ENCODE measurements around the gene SPESP1. TPM values are rescaled to one million over a fixed set of nuclear protein-coding genes. Genes with fewer than 3 reads are reported as not detected.

Gene SPESP1
- total and polyA plus RNA-seq, 2 experiments from 2014 or later = not detected

- no peaks in the 10 kb centered on the region for H3K4me1 ChIP-seq (ENCODE audit: insufficient read depth)
- no peaks in the 10 kb centered on the region; the same call in 2 of the 3 replicates for H3K9me3 Mint-ChIP-seq
- no peaks in the 10 kb centered on the region for H3F3A ChIP-seq (replicated peaks; ENCODE audit: low read depth)
- H3K27ac ChIP-seq (ENCODE audit: low read depth) = no peak overlapping the region
- no peaks in the 10 kb centered on the region for H3K4me1 Mint-ChIP-seq
- DNase-seq (ENCODE audit: low spot score) (no peak), ATAC-seq (no peak)
- H4K20me1 ChIP-seq (replicated peaks; ENCODE audit: insufficient read depth) = no peaks in the 10 kb centered on the region
- H2AFZ ChIP-seq = no peak overlapping the region
- no peak overlapping the region for H3K4me2 ChIP-seq
- H3K4me3 ChIP-seq = no peak overlapping the region
- no peak overlapping the region for H3K4me3 Mint-ChIP-seq
- H3K27me3 ChIP-seq (ENCODE audit: insufficient read depth) = no peaks in the 10 kb centered on the region
- H3K27ac Mint-ChIP-seq = no peak overlapping the region
- no peaks in the 10 kb centered on the region; the same call in 1 of the 2 replicates for H3K9me2 ChIP-seq (ENCODE audit: insufficient read depth)
- H3K27me3 Mint-ChIP-seq (ENCODE audit: insufficient read depth, low read depth, poor library complexity) = no peaks in the 10 kb centered on the region
- no peaks in the 10 kb centered on the region for H3K36me3 Mint-ChIP-seq (ENCODE audit: low read depth)
- no peaks in the 10 kb centered on the region for H3K36me3 ChIP-seq (ENCODE audit: insufficient read depth)
- TF ChIP-seq ETS1 (IDR thresholded peaks at IDR 0.05) (no peak), NANOG (IDR thresholded peaks at IDR 0.05; ENCODE audit: borderline replicate concordance) (no peak)
- H3K79me2 ChIP-seq (replicated peaks; ENCODE audit: insufficient read depth) = no peaks in the 10 kb centered on the region
These were observed 34.1 kb upstream of the SPESP1 start for GRCh38 chr15:68896178-68896577.

GRCh38 chr15:68897016-68897415 lies 33.3 kb upstream of the SPESP1 start:
- H3K36me3 ChIP-seq (ENCODE audit: insufficient read depth) = no peaks in the 10 kb centered on the region
- H2AFZ ChIP-seq = no peak overlapping the region
- H4K20me1 ChIP-seq (replicated peaks; ENCODE audit: insufficient read depth) = no peaks in the 10 kb centered on the region
- H3K27ac Mint-ChIP-seq = no peak overlapping the region
- ATAC-seq (no peak), DNase-seq (ENCODE audit: low spot score) (no peak)
- H3K79me2 ChIP-seq (replicated peaks; ENCODE audit: insufficient read depth) = no peaks in the 10 kb centered on the region
- H3K9me3 Mint-ChIP-seq = no peaks in the 10 kb centered on the region; the same call in 2 of the 3 replicates
- no peak overlapping the region for H3K4me2 ChIP-seq
- H3K4me1 ChIP-seq (ENCODE audit: insufficient read depth) = no peaks in the 10 kb centered on the region
- H3K27me3 Mint-ChIP-seq (ENCODE audit: insufficient read depth, low read depth, poor library complexity) = no peaks in the 10 kb centered on the region
- no peaks in the 10 kb centered on the region; the same call in 1 of the 2 replicates for H3K9me2 ChIP-seq (ENCODE audit: insufficient read depth)
- no peak overlapping the region for H3K4me3 Mint-ChIP-seq
- no peaks in the 10 kb centered on the region for H3K4me1 Mint-ChIP-seq
- H3K27ac ChIP-seq (ENCODE audit: low read depth) = no peak overlapping the region
- no peaks in the 10 kb centered on the region for H3K27me3 ChIP-seq (ENCODE audit: insufficient read depth)
- H3F3A ChIP-seq (replicated peaks; ENCODE audit: low read depth) = no peaks in the 10 kb centered on the region
- no peak overlapping the region for H3K4me3 ChIP-seq
- H3K36me3 Mint-ChIP-seq (ENCODE audit: low read depth) = no peaks in the 10 kb centered on the region
- TF ChIP-seq ZNF331 (CRISPR knock-in tag; IDR thresholded peaks at IDR 0.05; ENCODE audit: low read depth) = no peak
- TF ChIP-seq ZNF114 (CRISPR knock-in tag; IDR thresholded peaks at IDR 0.05) = no peak
- no peak for TF ChIP-seq CTCF (conservative IDR thresholded peaks at IDR 0.05; ENCODE audit: low read depth in 2 of 2)
- TF ChIP-seq ZNF462 (CRISPR knock-in tag; IDR thresholded peaks at IDR 0.05) = no peak
- TF ChIP-seq REST (IDR thresholded peaks at IDR 0.05; ENCODE audit: unreplicated experiment) = no peak
- TF ChIP-seq STAT1 (IDR thresholded peaks at IDR 0.05; ENCODE audit: unreplicated experiment) = no peak
- no peak for TF ChIP-seq CREB1 (CRISPR knock-in tag; IDR thresholded peaks at IDR 0.05; ENCODE audit: low read depth)
- no peak for TF ChIP-seq EZH2phosphoT487 (IDR thresholded peaks at IDR 0.05; ENCODE audit: unreplicated experiment)

Measured in GM23338 (cell line).